ENCODE results near the gene POLDIP2. TPM values are rescaled to one million over a fixed set of nuclear protein-coding genes. Genes with fewer than 3 reads are reported as not detected.

POLDIP2 gene, protein sequence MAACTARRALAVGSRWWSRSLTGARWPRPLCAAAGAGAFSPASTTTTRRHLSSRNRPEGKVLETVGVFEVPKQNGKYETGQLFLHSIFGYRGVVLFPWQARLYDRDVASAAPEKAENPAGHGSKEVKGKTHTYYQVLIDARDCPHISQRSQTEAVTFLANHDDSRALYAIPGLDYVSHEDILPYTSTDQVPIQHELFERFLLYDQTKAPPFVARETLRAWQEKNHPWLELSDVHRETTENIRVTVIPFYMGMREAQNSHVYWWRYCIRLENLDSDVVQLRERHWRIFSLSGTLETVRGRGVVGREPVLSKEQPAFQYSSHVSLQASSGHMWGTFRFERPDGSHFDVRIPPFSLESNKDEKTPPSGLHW
- total RNA-seq (2014; rRNA removed; shearing (Covaris generic)) (82.2 and 88.8 TPM in 2 replicates), total RNA-seq (2022) (85.0 and 89.2 TPM in 2 replicates), Bru-seq, nascent RNA (percentile 73 among the genes with signal in this experiment), BruChase-seq, experiment 1, labeled RNA remaining after a 6-hour chase (percentile 90 among the genes with signal in this experiment), BruChase-seq, experiment 2, labeled RNA remaining after a 2-hour chase (percentile 81 among the genes with signal in this experiment)
- long read RNA-seq, transcript POLDIP2-201 (11 exons, 2,121 nt), result major isoform, 285 of 308 reads
- long read RNA-seq, partial matches to known transcripts, result 7 of 308 reads
- long read RNA-seq, other reads (novel, unspliced or antisense), result 16 of 308 reads

DNA sequence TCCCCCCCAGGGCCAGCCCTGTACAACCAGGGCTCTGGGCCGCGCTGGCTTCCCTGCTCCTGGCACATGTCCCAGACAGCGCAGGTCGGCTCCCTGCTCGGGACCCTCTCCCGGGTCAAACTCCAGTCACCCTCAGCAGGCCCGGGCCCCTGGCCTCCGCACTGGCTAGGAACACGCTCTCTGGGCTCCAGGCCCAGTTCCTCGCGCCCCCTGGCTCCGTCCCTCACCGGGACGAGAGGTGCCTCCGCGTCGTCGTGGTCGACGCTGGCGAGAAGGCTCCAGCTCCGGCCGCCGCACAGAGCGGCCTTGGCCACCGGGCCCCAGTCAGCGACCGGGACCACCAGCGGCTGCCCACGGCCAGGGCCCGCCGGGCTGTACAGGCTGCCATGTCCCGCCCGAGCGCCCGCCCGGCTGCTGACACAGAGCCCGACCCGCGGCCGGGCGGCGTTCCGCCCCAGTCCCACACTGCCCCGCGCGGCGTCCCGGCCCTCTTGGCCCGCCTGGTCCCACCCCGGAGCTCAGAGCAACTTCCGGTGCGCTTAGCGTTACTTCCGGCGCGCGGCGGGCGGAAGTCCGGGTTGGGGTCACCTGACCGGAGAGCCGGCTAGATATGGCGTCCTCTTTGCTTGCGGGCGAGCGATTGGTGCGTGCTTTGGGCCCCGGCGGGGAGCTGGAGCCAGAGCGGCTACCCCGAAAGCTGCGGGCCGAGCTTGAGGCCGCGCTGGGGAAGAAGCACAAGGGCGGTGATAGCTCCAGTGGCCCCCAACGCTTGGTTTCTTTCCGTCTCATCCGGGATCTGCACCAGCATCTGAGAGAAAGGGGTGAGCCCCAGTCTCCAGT lies at the start of gene POLDIP2:
TSS of gene POLDIP2 (minus strand) at position 467 of the 840 bp plus-strand sequence. CDS start at position 388, 79 bp downstream.
- peaks cover 61% of the 10 kb centered on the region for H3K36me3 ChIP-seq (ENCODE audit: insufficient read depth, low read length)
- H3K9me2 ChIP-seq (ENCODE audit: insufficient read depth, low read length), result no peaks in the 10 kb centered on the region
- no peaks in the 10 kb centered on the region for H3K9me3 ChIP-seq (ENCODE audit: low read length)
- BruUV-seq (replicated peaks), result no TSS peak
- POLR2A ChIA-PET, result interaction anchor here (0.8 to 3.6 kb wide), 11 partner anchors 9 to 45 kb away, joined by 3 to 22 read pairs (median 3); partner anchors contain the start of genes IFT20, SARM1, TNFAIP1 and VTN
- peak within 1 kb of the TSS; percentile 69 for H2AFZ ChIP-seq (ENCODE audit: low read length)
- DNase-seq (ENCODE audit: low spot score), result peak; percentile 96
- H3K4me1 ChIP-seq (ENCODE audit: insufficient read depth, low read length, poor library complexity, severe bottlenecking), result peaks cover 21% of the 10 kb centered on the region
- intact Hi-C loops (cut with micrococcal nuclease; ENCODE audit: unreplicated experiment), result loop anchor here (1.0 kb wide), 2 partner anchors 14 to 22 kb away; partner anchors contain the start of genes IFT20, SARM1 and TNFAIP1
- H3K79me2 ChIP-seq (ENCODE audit: insufficient read depth, low read depth, low read length), result peaks cover 33% of the 10 kb centered on the region
- TF ChIP-seq EZH2phosphoT487 (IDR thresholded peaks at IDR 0.05; ENCODE audit: borderline replicate concordance, low read depth, low read length), result no peak
- TF ChIP-seq, protein P1, sequence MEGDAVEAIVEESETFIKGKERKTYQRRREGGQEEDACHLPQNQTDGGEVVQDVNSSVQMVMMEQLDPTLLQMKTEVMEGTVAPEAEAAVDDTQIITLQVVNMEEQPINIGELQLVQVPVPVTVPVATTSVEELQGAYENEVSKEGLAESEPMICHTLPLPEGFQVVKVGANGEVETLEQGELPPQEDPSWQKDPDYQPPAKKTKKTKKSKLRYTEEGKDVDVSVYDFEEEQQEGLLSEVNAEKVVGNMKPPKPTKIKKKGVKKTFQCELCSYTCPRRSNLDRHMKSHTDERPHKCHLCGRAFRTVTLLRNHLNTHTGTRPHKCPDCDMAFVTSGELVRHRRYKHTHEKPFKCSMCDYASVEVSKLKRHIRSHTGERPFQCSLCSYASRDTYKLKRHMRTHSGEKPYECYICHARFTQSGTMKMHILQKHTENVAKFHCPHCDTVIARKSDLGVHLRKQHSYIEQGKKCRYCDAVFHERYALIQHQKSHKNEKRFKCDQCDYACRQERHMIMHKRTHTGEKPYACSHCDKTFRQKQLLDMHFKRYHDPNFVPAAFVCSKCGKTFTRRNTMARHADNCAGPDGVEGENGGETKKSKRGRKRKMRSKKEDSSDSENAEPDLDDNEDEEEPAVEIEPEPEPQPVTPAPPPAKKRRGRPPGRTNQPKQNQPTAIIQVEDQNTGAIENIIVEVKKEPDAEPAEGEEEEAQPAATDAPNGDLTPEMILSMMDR (conservative IDR thresholded peaks at IDR 0.05; ENCODE audit: low read length), result 0 out of 2 replicates have a peak, but pooled peaks have one; percentile 18
- CTCF ChIA-PET (ENCODE audit: unreplicated experiment), result interaction anchor here (1.1 kb wide), 1 partner anchor 22 kb away, joined by 3 read pairs; the partner anchor contains the start of gene TNFAIP1
- no peaks in the 10 kb centered on the region for H4K20me1 ChIP-seq (ENCODE audit: insufficient read depth, low read length)
- H3K27ac ChIP-seq (ENCODE audit: low read depth, low read length, poor library complexity, severe bottlenecking), result peak within 1 kb of the TSS; percentile 32
- H3K4me3 ChIP-seq (ENCODE audit: low read depth, low read length, poor library complexity, severe bottlenecking), result peak within 1 kb of the TSS; percentile 89
- peak within 1 kb of the TSS; percentile 99 for H3K4me2 ChIP-seq (ENCODE audit: low read length)

DNA sequence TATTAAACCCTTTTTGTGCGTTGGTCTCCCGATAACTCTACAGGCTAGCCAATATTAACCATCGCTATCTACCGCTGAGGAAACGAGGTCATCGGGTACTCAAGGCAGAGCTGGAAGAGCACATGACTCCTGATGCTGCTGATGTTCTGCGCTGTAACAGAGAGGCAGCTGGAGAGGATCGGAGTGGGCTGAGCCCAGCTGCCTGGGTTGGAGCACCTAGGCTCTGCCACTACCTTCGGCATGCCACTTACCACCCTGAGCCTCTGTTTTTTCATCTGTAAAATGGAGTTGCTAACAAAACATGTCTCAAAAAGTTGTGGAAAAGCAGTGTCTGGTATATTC lies 49.1 kb upstream of the POLDIP2 start:
- H3K4me3 ChIP-seq (ENCODE audit: low read depth, low read length, poor library complexity, severe bottlenecking), result no peak overlapping the region
- H3K9me2 ChIP-seq (ENCODE audit: insufficient read depth, low read length), result no peaks in the 10 kb centered on the region
- DNase-seq (ENCODE audit: low spot score), result no peak
- no peaks in the 10 kb centered on the region for H3K9me3 ChIP-seq (ENCODE audit: low read length)
- peak overlapping the region; percentile 59; the same call in 1 of the 2 replicates for H3K4me2 ChIP-seq (ENCODE audit: low read length)
- intact Hi-C loops (cut with micrococcal nuclease; ENCODE audit: unreplicated experiment), result no loop called here
- H2AFZ ChIP-seq (ENCODE audit: low read length), result no peak overlapping the region
- H3K27ac ChIP-seq (ENCODE audit: low read depth, low read length, poor library complexity, severe bottlenecking), result no peak overlapping the region
- H4K20me1 ChIP-seq (ENCODE audit: insufficient read depth, low read length), result no peaks in the 10 kb centered on the region
- H3K4me1 ChIP-seq (ENCODE audit: insufficient read depth, low read length, poor library complexity, severe bottlenecking), result no peaks in the 10 kb centered on the region
- H3K36me3 ChIP-seq (ENCODE audit: insufficient read depth, low read length), result no peaks in the 10 kb centered on the region
- CTCF ChIA-PET (ENCODE audit: unreplicated experiment), result no interaction called here
- no peak for TF ChIP-seq EZH2phosphoT487 (IDR thresholded peaks at IDR 0.05; ENCODE audit: borderline replicate concordance, low read depth, low read length)
- TF ChIP-seq, protein P1 (conservative IDR thresholded peaks at IDR 0.05; ENCODE audit: low read length), result no peak
- POLR2A ChIA-PET, result no interaction called here
- H3K79me2 ChIP-seq (ENCODE audit: insufficient read depth, low read depth, low read length), result no peaks in the 10 kb centered on the region
- no TSS peak for BruUV-seq (replicated peaks)

Data from OCI-LY7 (cell line).